Urinary bladder (tissue), 4 donors: ENCODE data around the gene HCN2. TPM values are rescaled to one million over a fixed set of nuclear protein-coding genes. Genes with fewer than 3 reads are reported as not detected.

Source experiments
- DNase-seq: peaks from one replicate; pipeline ENCODE4 v3.0.0-alpha.2; 2015; ENCODE audit errors: extremely low spot score
- H3K27ac ChIP-seq: one replicate; pipeline ENCODE4 v1.5.1; 2013; ENCODE audit warnings: low read depth, mild to moderate bottlenecking, moderate library complexity
- H3K36me3 ChIP-seq: one replicate; pipeline ENCODE4 v1.6.1; 2013; ENCODE audit warnings: mild to moderate bottlenecking, moderate library complexity; ENCODE audit not compliant: insufficient read depth
- H3K4me1 ChIP-seq: one replicate; pipeline ENCODE4 v1.6.1; 2013; ENCODE audit warnings: mild to moderate bottlenecking, moderate library complexity; ENCODE audit not compliant: insufficient read depth
- H3K4me3 ChIP-seq: one replicate; pipeline ENCODE4 v1.5.1; 2013; ENCODE audit warnings: low read depth, low read length
- WGBS: extraction: QIAGEN DNeasy Blood & Tissue Kit; methylation state at CpG from one replicate; pipeline ENCODE4 v1.1.7; 2013; 5-methylcytosine and 5-hydroxymethylcytosine counted together
- polyA plus RNA-seq: library from polyadenylated mRNA; stranded (reverse); fragments of 200-250 nt; gene quantifications from one replicate; pipeline ENCODE4 v1.2.3, GENCODE V29; 2013
- total RNA-seq: library from RNA; depleted of rRNA; stranded (reverse); fragments of >200 nt; gene quantifications from one replicate; pipeline ENCODE4 v1.2.3, GENCODE V29; 2014
- donor health status: healthy with polysubstance abuse.
- donor health status: healthy.

The HCN2 gene
- total and polyA plus RNA-seq, 2 donors = 0.26 to 0.43 TPM

DNA sequence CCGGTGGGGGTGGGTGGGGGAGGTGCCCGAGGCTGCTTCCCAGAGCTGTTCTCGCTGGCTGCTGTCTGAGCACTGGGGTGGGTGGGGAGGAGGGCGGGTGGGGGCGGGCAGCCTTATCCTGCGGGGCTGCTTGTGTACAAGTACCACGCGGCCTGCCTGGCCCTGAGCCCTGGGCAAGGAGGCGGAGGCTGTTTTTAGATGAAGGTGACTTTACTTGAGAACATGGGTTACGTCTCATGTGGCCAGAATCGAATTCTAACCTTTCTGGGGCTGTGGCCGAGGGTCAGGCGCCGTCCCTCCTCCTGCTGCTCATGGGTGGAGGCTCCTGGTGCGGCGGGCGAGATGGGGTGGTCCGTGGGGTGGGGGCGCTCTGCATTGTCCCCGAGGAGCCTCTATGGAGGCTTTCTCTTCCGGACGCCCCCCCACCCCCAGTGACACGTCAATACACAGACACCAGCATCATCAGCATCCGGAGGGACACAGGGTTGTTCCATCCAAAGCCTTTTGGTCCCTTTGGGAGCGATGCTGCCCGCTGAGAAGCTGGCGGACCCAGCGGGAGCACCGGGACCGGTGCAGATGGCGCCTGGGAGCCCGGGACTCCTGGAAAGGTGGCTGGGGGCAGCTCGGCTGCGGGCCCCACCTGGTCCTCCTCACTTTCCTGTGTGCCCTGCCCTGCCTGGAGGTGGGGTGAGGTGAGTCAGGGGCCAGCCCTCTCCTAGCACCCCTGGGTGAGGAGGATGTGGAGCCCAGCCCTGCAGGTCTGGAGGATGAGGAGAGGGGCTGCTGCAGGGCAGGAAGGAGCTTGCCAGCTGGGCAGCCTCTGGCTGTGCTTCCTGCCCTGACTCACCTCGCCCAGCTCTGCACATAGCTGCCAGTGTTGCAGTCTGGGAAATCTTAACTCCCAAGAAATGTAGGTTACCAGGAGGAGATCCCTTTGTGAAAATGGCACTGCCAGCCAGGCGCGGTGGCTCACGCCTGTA, 13.9 kb upstream of the HCN2 start:
- no peaks in the 10 kb centered on the region for H3K4me1 ChIP-seq
- no peak overlapping the region for H3K4me3 ChIP-seq
- 49% methylated on average over 38 of the region's 38 CpGs for WGBS
- no peaks in the 10 kb centered on the region for H3K36me3 ChIP-seq
- H3K27ac ChIP-seq = no peak overlapping the region
- no peak for DNase-seq

- no peaks in the 10 kb centered on the region for H3K36me3 ChIP-seq
- H3K27ac ChIP-seq = no peak overlapping the region
- 86% methylated on average over 28 of the region's 28 CpGs for WGBS
- no peaks in the 10 kb centered on the region for H3K4me1 ChIP-seq
- no peak overlapping the region for H3K4me3 ChIP-seq
- no peak for DNase-seq
Observed at GRCh38 chr19:576768-577438, 12.8 kb upstream of the HCN2 start.

DNA sequence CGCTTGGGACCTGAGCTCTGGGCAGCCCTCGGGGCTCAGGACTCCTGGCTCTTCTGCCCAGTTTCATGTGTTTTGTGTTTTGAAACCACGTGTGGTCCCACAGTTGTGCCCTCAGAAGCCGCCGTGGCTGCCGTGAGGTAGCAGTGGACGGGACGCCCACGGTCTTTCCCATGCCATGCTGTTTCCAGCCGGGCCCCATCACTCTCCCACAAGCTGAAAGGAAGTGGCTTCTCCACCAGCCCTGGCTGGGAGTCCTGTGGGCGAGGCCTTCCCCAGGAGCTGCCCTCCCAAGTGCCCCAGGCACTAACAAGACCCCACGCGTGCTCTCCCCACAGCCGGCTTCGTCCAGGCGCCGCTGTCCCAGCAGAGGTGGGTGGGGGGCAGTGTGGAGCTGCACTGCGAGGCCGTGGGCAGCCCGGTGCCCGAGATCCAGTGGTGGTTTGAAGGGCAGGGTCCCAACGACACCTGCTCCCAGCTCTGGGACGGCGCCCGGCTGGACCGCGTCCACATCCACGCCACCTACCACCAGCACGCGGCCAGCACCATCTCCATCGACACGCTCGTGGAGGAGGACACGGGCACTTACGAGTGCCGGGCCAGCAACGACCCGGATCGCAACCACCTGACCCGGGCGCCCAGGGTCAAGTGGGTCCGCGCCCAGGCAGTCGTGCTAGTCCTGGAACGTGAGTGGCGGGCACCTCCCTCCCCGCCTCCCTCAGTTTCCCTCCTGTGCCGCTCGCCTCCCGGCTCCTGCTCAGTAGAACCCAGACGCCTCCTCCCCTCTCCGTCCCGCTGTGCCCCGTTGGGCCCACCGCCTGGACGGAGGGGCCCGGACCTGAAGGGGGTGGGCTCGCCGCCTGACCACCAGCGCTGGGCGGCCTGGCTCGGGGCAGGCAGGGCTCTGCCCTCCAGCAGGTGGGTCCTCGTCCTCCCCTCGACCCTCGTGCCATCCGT, 12.0 kb upstream of the HCN2 start:
- 91% methylated on average over 66 of the region's 66 CpGs for WGBS
- Histone ChIP-seq H3K36me3 (no peaks in the 10 kb centered on the region), H3K4me3 (no peak overlapping the region), H3K27ac (no peak overlapping the region), H3K4me1 (no peaks in the 10 kb centered on the region)
- no peak for DNase-seq

DNA sequence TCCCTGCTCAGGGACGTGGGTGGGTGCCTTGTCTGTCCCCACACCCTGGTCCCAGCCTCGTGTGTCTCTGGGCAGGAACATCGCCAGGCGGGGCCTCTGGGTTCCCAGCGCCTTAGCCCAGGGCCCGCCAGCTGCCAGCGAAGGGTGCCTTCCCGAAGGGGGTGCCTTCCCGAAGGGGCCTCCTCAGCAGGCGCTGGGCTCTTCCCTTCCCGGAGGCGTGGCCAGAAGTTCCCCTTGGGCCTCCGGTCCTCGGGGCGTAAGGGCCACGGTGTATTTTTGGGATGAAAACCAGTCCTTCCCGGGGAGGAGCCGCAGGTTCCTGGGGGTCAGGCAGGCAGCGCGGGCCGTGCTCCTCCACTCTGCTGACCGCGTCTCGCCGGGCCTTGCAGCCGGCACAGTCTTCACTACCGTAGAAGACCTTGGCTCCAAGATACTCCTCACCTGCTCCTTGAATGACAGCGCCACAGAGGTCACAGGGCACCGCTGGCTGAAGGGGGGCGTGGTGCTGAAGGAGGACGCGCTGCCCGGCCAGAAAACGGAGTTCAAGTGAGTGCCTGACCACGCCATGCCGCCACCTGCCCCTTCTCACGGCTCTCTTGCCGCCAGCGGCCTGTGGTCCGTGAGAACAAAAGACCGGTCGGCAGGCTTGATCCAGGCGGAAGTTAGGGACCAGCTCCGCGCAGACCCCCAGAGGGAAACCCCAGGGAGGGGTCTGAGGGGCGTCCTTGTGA, 10.4 kb upstream of the HCN2 start:
- DNase-seq = no peak
- no peaks in the 10 kb centered on the region for H3K4me1 ChIP-seq
- H3K4me3 ChIP-seq = no peak overlapping the region
- no peaks in the 10 kb centered on the region for H3K36me3 ChIP-seq
- 91% methylated on average over 46 of the region's 46 CpGs for WGBS
- no peak overlapping the region for H3K27ac ChIP-seq

- 94% methylated on average over 11 of the region's 11 CpGs for WGBS
- H3K4me1 ChIP-seq = no peaks in the 10 kb centered on the region
- DNase-seq = no peak
- H3K4me3 ChIP-seq = no peak overlapping the region
- no peaks in the 10 kb centered on the region for H3K36me3 ChIP-seq
- H3K27ac ChIP-seq = no peak overlapping the region
Observed at GRCh38 chr19:579842-580155, 9.9 kb upstream of the HCN2 start.

- 90% methylated on average over 22 of the region's 22 CpGs for WGBS
- no peak overlapping the region for H3K27ac ChIP-seq
- H3K36me3 ChIP-seq = no peaks in the 10 kb centered on the region
- H3K4me1 ChIP-seq = no peaks in the 10 kb centered on the region
- no peak overlapping the region for H3K4me3 ChIP-seq
- no peak for DNase-seq
Observed at GRCh38 chr19:580274-580835, 9.3 kb upstream of the HCN2 start.

DNA sequence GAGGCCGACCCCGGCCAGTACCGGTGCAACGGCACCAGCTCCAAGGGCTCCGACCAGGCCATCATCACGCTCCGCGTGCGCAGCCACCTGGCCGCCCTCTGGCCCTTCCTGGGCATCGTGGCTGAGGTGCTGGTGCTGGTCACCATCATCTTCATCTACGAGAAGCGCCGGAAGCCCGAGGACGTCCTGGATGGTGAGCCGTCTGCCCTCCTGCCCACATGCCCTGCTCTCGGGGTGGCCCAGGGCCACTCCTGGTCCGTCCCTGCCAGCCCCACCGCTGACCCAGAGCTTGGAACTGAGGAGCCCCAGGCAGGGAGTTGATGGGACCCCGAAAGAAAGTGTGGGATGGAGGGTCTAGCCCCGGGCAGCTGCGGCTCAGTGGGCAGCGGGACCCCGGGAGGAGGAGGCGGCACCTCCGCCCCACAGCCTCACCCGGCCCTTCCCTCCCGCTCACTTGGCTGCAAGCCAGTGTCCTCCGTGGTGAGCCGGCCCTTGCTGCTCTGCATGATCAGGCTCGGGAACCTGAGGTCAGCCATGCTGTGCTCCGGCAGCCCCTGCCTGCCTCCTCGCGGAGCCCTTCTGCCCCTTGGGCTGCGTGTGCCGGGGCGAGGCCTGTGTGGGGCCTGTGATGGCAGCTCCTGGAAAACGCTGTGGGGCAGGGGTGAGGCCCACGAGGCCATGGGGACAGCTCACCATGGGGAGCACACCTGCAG, 8.1 kb upstream of the HCN2 start:
- no peaks in the 10 kb centered on the region for H3K36me3 ChIP-seq
- no peak overlapping the region for H3K27ac ChIP-seq
- WGBS = 85% methylated on average over 40 of the region's 40 CpGs
- H3K4me1 ChIP-seq = no peaks in the 10 kb centered on the region
- DNase-seq = no peak
- no peak overlapping the region for H3K4me3 ChIP-seq

- Histone ChIP-seq H3K36me3 (no peaks in the 10 kb centered on the region), H3K4me3 (no peak overlapping the region), H3K4me1 (no peaks in the 10 kb centered on the region), H3K27ac (no peak overlapping the region)
- no peak for DNase-seq
- WGBS = 90% methylated on average over 31 of the region's 31 CpGs
Observed at GRCh38 chr19:582497-583197, 7.0 kb upstream of the HCN2 start.

DNA sequence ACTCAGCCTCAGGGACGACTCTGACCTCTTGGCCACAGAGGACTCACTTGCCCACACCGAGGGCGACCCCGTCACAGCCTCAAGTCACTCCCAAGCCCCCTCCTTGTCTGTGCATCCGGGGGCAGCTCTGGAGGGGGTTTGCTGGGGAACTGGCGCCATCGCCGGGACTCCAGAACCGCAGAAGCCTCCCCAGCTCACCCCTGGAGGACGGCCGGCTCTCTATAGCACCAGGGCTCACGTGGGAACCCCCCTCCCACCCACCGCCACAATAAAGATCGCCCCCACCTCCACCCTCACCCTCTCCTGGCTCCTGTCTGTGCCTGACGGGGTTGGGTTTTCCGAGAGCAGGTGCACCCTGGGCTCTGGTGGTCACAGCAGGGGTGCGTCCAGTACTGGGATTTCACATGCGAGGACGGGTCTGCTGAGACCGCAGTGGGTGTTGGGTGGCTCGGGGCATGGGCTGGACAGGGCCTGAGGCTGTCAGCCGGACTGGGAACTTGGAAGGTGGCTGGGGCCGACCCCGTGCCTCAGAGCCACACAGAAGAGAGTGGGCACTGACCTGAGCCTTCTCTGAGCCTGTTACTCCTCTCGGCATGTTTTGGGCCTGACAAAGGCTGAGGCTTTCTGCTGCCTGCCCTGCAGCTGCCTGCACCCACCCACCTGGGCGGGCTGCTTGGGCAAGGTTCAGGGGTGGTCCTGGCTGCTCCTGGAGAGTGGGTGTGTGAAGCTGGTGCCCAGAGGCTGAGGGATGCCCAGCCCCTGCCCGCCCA, 6.3 kb upstream of the HCN2 start:
- H3K36me3 ChIP-seq = no peaks in the 10 kb centered on the region
- no peaks in the 10 kb centered on the region for H3K4me1 ChIP-seq
- H3K4me3 ChIP-seq = no peak overlapping the region
- DNase-seq = no peak
- WGBS = 87% methylated on average over 27 of the region's 27 CpGs
- H3K27ac ChIP-seq = no peak overlapping the region

- Histone ChIP-seq H3K27ac (no peak overlapping the region), H3K36me3 (no peaks in the 10 kb centered on the region), H3K4me1 (no peaks in the 10 kb centered on the region), H3K4me3 (no peak overlapping the region)
- no peak for DNase-seq
- 73% methylated on average over 5 of the region's 5 CpGs for WGBS
Observed at GRCh38 chr19:583968-584239, 5.8 kb upstream of the HCN2 start.

DNA sequence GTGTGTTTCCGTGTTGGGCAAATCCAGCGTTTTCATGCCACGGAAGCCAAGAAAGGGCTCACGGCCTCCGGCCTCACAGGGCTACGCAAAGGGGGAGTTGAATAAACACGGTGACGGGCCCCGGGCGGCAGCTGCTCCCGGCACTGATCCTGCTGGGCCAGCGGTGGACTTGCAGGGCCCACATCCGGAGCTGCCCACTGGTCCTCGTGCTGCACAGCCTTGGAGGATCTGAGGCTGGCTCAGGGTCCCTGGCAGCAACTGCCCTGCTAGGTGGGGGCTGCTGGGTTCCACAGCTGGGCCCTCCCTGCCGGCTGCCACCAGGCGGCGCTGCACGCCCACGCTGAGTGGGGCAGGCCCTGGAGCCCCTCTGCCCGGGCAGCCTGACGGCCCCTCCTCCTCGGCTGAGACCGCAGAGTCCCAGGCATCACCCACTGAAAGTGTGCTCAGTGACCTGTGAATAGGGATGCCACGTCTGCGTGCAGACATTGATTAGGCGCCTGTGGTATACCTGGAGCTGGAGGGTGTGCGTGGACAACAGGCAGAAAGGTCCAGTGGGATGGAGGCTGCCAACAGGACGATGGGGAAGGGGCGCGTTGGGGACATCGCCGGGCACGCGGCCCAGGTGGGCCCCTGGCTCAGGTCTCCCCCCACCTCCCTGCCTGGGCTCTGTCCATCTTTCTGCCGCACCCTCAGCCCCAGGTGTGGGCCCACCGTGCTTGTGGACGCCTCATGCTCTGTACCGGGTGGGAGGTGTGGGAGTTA, 5.3 kb upstream of the HCN2 start:
- H3K27ac ChIP-seq = no peak overlapping the region
- H3K4me3 ChIP-seq = no peak overlapping the region
- no peak for DNase-seq
- peaks cover 1% of the 10 kb centered on the region for H3K4me1 ChIP-seq
- no peaks in the 10 kb centered on the region for H3K36me3 ChIP-seq
- WGBS = 24% methylated on average over 38 of the region's 38 CpGs
